HG02852 (cell line): Measurements from ENCODE around the gene ZCCHC24.

Source experiments
- ATAC-seq: cut with Tn5 transposase; IDR thresholded peaks from one replicate; pipeline ENCODE4 v1.9.1; 2021; ENCODE audit warnings: mild to moderate bottlenecking, moderate library complexity; ENCODE audit not compliant: unreplicated experiment

ZCCHC24 gene

GRCh38 chr10:79472951-79473350 is 27.5 kb upstream of the ZCCHC24 start:
- no peak for ATAC-seq

- no peak for ATAC-seq
Measured at GRCh38 chr10:79472449-79472848, 27.0 kb upstream of the ZCCHC24 start.

GRCh38 chr10:79471776-79472175 is 26.4 kb upstream of the ZCCHC24 start:
- no peak for ATAC-seq

- no peak for ATAC-seq
Measured at GRCh38 chr10:79470096-79470495, 24.7 kb upstream of the ZCCHC24 start.

- ATAC-seq: no peak
Measured at GRCh38 chr10:79468841-79469585, 23.6 kb upstream of the ZCCHC24 start.

- no peak for ATAC-seq
Measured at GRCh38 chr10:79468015-79468560, 22.7 kb upstream of the ZCCHC24 start.

GRCh38 chr10:79465341-79465740 is 19.9 kb upstream of the ZCCHC24 start:
- no peak for ATAC-seq

- ATAC-seq: no peak
Measured at GRCh38 chr10:79463578-79464496, 18.4 kb upstream of the ZCCHC24 start.

- ATAC-seq: no peak
Measured at GRCh38 chr10:79460687-79461086, 15.3 kb upstream of the ZCCHC24 start.

GRCh38 chr10:79459243-79459642 is 13.8 kb upstream of the ZCCHC24 start:
- no peak for ATAC-seq

GRCh38 chr10:79458483-79458882 is 13.1 kb upstream of the ZCCHC24 start:
- ATAC-seq: no peak

GRCh38 chr10:79457256-79457785 is 11.9 kb upstream of the ZCCHC24 start:
- ATAC-seq: no peak

GRCh38 chr10:79454259-79454658 is 8.8 kb upstream of the ZCCHC24 start:
- ATAC-seq: no peak

- ATAC-seq: no peak
Measured at GRCh38 chr10:79453392-79453791, 8.0 kb upstream of the ZCCHC24 start.

- ATAC-seq: no peak
Measured at GRCh38 chr10:79452174-79452611, 6.8 kb upstream of the ZCCHC24 start.

GRCh38 chr10:79451046-79451699 is 5.7 kb upstream of the ZCCHC24 start:
- ATAC-seq: no peak

GRCh38 chr10:79449181-79450146 is 4.0 kb upstream of the ZCCHC24 start:
- ATAC-seq: no peak

GRCh38 chr10:79448732-79449049 is 3.3 kb upstream of the ZCCHC24 start:
- no peak for ATAC-seq

- no peak for ATAC-seq
Measured at GRCh38 chr10:79447911-79448731, 2.7 kb upstream of the ZCCHC24 start.
